Progenitor cell of endocrine pancreas (in vitro differentiated cells): ENCODE data around the gene RASSF5. TPM values are rescaled to one million over a fixed set of nuclear protein-coding genes. Genes with fewer than 3 reads are reported as not detected.

Experiments used
- DNase-seq: peaks from one replicate; pipeline ENCODE4 v3.0.0; 2021; ENCODE audit warnings: low spot score; ENCODE audit not compliant: unreplicated experiment
- H3K27ac Mint-ChIP-seq: 2 replicates; pipeline ENCODE4 v1.8.0; 2021; ENCODE audit warnings: mild to moderate bottlenecking, moderate library complexity, mixed read lengths
- H3K27me3 Mint-ChIP-seq: 2 replicates; pipeline ENCODE4 v1.8.0; 2021; ENCODE audit warnings: mixed read lengths
- H3K36me3 Mint-ChIP-seq: 2 replicates; pipeline ENCODE4 v1.8.0; 2022; ENCODE audit warnings: mixed read lengths; ENCODE audit not compliant: insufficient read depth
- H3K4me1 Mint-ChIP-seq: 2 replicates; pipeline ENCODE4 v1.8.0; 2021; ENCODE audit warnings: low read depth, mixed read lengths
- H3K4me3 Mint-ChIP-seq: 2 replicates; pipeline ENCODE4 v1.8.0; 2021; ENCODE audit warnings: low read depth, mild to moderate bottlenecking, moderate library complexity, mixed read lengths
- H3K9me3 Mint-ChIP-seq: 2 replicates; pipeline ENCODE4 v1.8.0; 2021; ENCODE audit warnings: low read depth, mixed read lengths
- long read RNA-seq: library from polyadenylated mRNA; unstranded; transcript quantifications from one replicate; pipeline ENCODE4 v2.0.0, GENCODE V29; 2020
- total RNA-seq: library from RNA; stranded (reverse); gene quantifications from 2 replicates; pipeline ENCODE4 v1.2.1, GENCODE V29; 2021
- TF ChIP-seq, protein P1 (sequence below): fragments of 200-600 bp; sonication (generic); IDR thresholded peaks from one replicate; pipeline ENCODE4 v1.5.0; 2021; ENCODE audit warnings: antibody characterized with exemption, mild to moderate bottlenecking; ENCODE audit not compliant: unreplicated experiment

Gene RASSF5, protein sequence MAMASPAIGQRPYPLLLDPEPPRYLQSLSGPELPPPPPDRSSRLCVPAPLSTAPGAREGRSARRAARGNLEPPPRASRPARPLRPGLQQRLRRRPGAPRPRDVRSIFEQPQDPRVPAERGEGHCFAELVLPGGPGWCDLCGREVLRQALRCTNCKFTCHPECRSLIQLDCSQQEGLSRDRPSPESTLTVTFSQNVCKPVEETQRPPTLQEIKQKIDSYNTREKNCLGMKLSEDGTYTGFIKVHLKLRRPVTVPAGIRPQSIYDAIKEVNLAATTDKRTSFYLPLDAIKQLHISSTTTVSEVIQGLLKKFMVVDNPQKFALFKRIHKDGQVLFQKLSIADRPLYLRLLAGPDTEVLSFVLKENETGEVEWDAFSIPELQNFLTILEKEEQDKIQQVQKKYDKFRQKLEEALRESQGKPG
- 7.0 and 7.9 TPM in 2 replicates for total RNA-seq
- long read RNA-seq, transcript RASSF5-209 (6 exons, 3,427 nt): major isoform, 26 of 39 reads
- long read RNA-seq, partial matches to known transcripts: 1 of 39 reads
- long read RNA-seq, other reads (novel, unspliced or antisense): 6 of 39 reads

DNA sequence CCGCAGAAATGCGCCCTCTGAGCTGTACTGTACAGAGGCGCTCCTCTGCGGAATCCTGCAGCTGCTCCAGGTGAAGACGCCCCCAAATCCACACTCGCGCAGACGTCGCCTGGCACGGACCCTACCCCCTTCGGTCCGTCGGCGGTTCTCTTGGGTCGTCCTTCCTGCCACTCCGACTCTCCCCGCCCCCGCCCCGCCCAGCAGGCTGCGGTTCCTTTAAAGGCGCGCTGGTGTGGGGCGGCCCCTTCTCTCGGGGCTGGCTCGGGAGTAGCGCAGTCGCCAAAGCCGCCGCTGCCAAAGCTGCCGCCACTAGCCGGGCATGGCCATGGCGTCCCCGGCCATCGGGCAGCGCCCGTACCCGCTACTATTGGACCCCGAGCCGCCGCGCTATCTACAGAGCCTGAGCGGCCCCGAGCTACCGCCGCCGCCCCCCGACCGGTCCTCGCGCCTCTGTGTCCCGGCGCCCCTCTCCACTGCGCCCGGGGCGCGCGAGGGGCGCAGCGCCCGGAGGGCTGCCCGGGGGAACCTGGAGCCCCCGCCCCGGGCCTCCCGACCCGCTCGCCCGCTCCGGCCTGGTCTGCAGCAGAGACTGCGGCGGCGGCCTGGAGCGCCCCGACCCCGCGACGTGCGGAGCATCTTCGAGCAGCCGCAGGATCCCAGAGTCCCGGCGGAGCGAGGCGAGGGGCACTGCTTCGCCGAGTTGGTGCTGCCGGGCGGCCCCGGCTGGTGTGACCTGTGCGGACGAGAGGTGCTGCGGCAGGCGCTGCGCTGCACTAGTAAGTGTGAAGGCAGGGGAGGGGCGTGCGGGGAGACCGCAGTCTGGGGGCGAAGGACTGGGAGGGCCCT, at the start of gene RASSF5:
Gene RASSF5 (plus strand): TSS at position 248 of the 846 bp plus-strand sequence. CDS start 72 bp downstream, at position 320.
- Mint-ChIP-seq H3K4me3 (peak within 1 kb of the TSS; percentile 56), H3K4me1 (peaks cover 27% of the 10 kb centered on the region), H3K36me3 (no peaks in the 10 kb centered on the region), H3K27ac (no peak within 1 kb of the TSS), H3K27me3 (peaks cover 69% of the 10 kb centered on the region), H3K9me3 (no peaks in the 10 kb centered on the region)
- TF ChIP-seq, protein P1, sequence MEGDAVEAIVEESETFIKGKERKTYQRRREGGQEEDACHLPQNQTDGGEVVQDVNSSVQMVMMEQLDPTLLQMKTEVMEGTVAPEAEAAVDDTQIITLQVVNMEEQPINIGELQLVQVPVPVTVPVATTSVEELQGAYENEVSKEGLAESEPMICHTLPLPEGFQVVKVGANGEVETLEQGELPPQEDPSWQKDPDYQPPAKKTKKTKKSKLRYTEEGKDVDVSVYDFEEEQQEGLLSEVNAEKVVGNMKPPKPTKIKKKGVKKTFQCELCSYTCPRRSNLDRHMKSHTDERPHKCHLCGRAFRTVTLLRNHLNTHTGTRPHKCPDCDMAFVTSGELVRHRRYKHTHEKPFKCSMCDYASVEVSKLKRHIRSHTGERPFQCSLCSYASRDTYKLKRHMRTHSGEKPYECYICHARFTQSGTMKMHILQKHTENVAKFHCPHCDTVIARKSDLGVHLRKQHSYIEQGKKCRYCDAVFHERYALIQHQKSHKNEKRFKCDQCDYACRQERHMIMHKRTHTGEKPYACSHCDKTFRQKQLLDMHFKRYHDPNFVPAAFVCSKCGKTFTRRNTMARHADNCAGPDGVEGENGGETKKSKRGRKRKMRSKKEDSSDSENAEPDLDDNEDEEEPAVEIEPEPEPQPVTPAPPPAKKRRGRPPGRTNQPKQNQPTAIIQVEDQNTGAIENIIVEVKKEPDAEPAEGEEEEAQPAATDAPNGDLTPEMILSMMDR: no peak
- DNase-seq: peak; percentile 25

DNA sequence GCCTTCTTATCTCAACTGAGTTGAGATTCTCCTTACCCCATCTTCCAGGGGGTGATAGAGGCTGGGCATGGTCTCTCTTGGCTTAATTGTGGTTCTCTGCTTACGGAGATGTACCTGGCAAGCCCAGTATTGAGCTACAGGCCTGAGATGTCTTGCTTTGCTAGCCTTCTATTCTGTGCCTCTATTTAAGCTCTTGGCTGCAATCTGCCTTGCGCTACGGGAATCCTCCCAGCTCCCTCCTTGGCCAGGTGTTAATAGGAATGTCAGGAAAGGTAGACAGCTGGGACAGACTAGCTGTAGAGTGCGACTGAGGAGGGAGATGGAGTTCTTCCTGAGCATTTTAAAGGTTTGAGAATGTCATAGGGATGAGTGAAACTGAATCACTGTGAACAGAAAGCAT, 47.6 kb upstream of the RASSF5 start:
- Mint-ChIP-seq H3K4me1 (peaks cover 12% of the 10 kb centered on the region), H3K27ac (no peak overlapping the region)

DNA sequence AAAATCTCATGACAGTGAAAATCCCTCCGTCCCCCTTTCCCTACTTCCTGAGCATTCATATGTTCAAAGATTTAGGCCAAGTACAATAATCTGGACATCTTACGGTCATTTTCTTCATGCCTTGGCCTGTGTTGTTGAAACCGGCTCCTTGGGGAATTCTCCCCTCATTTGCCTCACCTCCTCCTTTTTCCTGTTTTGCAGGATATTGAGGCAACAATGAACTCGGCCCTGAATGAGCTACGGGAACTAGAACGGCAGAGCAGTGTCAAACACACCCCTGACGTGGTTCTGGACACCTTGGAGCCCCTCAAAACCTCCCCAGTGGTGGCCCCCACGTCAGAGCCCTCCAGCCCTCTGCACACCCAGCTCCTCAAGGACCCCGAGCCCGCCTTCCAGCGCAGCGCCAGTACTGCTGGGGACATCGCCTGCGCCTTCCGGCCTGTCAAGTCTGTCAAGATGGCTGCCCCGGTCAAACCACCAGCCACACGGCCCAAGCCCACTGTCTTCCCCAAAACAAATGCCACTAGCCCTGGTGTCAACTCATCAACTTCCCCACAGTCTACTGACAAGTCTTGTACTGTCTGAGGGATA, 46.4 kb upstream of the RASSF5 start:
- Mint-ChIP-seq H3K36me3 (peaks cover 4% of the 10 kb centered on the region), H3K4me3 (no peak overlapping the region), H3K9me3 (no peaks in the 10 kb centered on the region), H3K27ac (no peak overlapping the region), H3K27me3 (peaks cover under 1% of the 10 kb centered on the region), H3K4me1 (peaks cover 6% of the 10 kb centered on the region)
- DNase-seq: no peak
- TF ChIP-seq, protein P1: no peak

More for the DNA sequence above, 47.6 kb upstream of the RASSF5 start:
- Mint-ChIP-seq H3K36me3 (peaks cover 4% of the 10 kb centered on the region), H3K9me3 (no peaks in the 10 kb centered on the region), H3K4me3 (no peak overlapping the region), H3K27me3 (no peaks in the 10 kb centered on the region)
- no peak for DNase-seq
- TF ChIP-seq, protein P1: no peak

DNA sequence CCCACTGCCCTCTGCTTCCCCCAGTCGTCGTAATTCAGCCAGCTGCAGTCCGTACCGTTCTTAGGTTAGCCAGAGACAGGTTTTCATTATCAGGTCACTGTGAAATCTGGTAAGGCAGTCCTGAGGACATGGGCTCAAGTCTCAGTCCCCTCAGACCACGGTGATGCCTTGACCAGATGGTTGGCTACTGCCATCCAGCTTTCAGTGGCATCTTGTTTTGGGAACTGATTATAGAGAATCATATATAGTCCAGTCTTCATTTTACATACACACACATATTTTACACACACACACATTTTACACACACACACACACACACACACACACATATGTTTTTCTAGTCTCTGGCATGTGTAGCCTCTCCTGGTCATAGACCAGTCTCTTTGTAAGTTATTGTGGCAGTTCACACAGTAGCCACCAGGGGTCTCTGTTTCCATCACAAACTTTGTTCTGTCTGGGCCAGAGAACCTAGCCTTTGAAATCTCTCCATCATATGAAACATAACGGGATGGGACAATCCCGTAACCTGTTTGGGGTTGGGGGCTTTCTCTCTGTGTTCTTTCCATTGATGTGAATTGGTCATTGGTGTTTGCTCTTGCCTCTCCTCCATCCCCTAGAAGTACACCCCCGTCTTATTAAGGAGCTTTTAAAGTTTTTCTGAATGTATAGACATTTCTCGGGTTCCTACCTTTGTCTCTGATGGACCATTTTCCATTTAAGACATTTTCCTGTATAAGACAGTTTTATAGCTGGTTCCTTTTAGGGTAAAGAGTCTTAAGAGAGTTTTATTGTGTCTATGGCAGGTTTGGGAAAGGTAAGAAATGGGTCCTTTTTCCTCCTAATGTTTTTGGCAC, 45.5 kb upstream of the RASSF5 start:
- H3K9me3 Mint-ChIP-seq: no peaks in the 10 kb centered on the region
- no peak overlapping the region for H3K4me3 Mint-ChIP-seq
- DNase-seq: peak; percentile 51
- H3K4me1 Mint-ChIP-seq: peaks cover 2% of the 10 kb centered on the region
- peaks cover 10% of the 10 kb centered on the region for H3K27me3 Mint-ChIP-seq
- TF ChIP-seq, protein P1: peak; percentile 81
- no peak overlapping the region for H3K27ac Mint-ChIP-seq
- H3K36me3 Mint-ChIP-seq: peaks cover 4% of the 10 kb centered on the region
